H1 (cell line): ENCODE measurements around the gene OLA1. TPM values are rescaled to one million over a fixed set of nuclear protein-coding genes. Genes with fewer than 3 reads are reported as not detected.

Experiments used
- ASH2L ChIP-seq: fragments of 200-600, 300-600 bp; sonication (generic); IDR thresholded peaks from one replicate; pipeline ENCODE4 v1.7.1; 2017; ENCODE audit warnings: low read length
- CHD7 ChIP-seq: fragments of 300-600 bp; sonication (generic); IDR thresholded peaks from 2 replicates; pipeline ENCODE4 v1.7.1; 2012; ENCODE audit warnings: low read length, moderate library complexity, mild to moderate bottlenecking, inconsistent platforms; ENCODE audit not compliant: insufficient replicate concordance
- CTBP2 ChIP-seq: IDR thresholded peaks from 2 replicates; pipeline ENCODE4 v1.7.0; 2011; ENCODE audit warnings: borderline replicate concordance, mild to moderate bottlenecking, moderate library complexity, mixed read lengths, low read length; ENCODE audit not compliant: insufficient read depth, insufficient read length
- EP300 ChIP-seq, 2 experiments: IDR thresholded peaks; 1 replicate in 1 of 2; 2 replicates in 1 of 2; pipeline ENCODE4 v1.6.1; 2011 to 2012; ENCODE audit warnings: low read depth in 2 of 2, low read length in 2 of 2, mild to moderate bottlenecking in 2 of 2, borderline replicate concordance in 1 of 2, inconsistent platforms in 1 of 2, moderate library complexity in 1 of 2
- JUND ChIP-seq: IDR thresholded peaks from 2 replicates; pipeline ENCODE4 v1.6.1; 2011; ENCODE audit warnings: mild to moderate bottlenecking, improper control_type of control experiment, low read length
- KDM5A ChIP-seq: fragments of 200-600 bp; IDR thresholded peaks from 2 replicates; pipeline ENCODE4 v1.7.1; 2012; ENCODE audit warnings: mild to moderate bottlenecking, low read length, inconsistent platforms, mixed read lengths
- ZNF274 ChIP-seq: IDR thresholded peaks from 2 replicates; pipeline ENCODE4 v1.7.0; 2012; ENCODE audit warnings: low read length, borderline replicate concordance; ENCODE audit errors: extremely low read depth
- polyA plus RNA-seq, 7 experiments: library from polyadenylated mRNA; depleted of rRNA in 3 of 7; stranded (reverse) in 5 of 7; unstranded in 2 of 7; fragments of >200 nt in 5 of 7; fragments of 200-250 nt in 2 of 7; gene quantifications; 1 replicate in 5 of 7; 2 replicates in 1 of 7; 4 replicates in 1 of 7; pipeline versions ENCODE4 v1.2.1 to v1.2.3, GENCODE V29; 2011 to 2013; ENCODE audit warnings: missing spikeins in 2 of 7, mixed read lengths in 2 of 7
- total RNA-seq: library from RNA; stranded (reverse); fragmentation: NEBNext Ultra II Directional; extraction: Animal tissue kit (Norgen Biotek cat#: 25700); gene quantifications from 2 replicates; pipeline ENCODE4 v1.2.1, GENCODE V29; 2021

OLA1 gene
- total and polyA plus RNA-seq, 2 of the 8 experiments (the other 6 are each of a cell fraction or from before 2014, with no cell fraction given): 39.3 to 158 TPM

GRCh38 chr2:174067815-174068214, 180.5 kb downstream of the OLA1 start (continued):
- no peak for TF ChIP-seq CHD7
- no peak for TF ChIP-seq EP300 (IDR thresholded peaks at IDR 0.05; ENCODE audit: borderline replicate concordance in 1 of 2, low read depth in 2 of 2, low read length in 2 of 2)
- no peak for TF ChIP-seq JUND
- TF ChIP-seq KDM5A: no peak
- TF ChIP-seq CTBP2: no peak
- no peak for TF ChIP-seq ASH2L
- no peak for TF ChIP-seq ZNF274
